ENCODE results near the gene STXBP4. TPM values are rescaled to one million over a fixed set of nuclear protein-coding genes. Genes with fewer than 3 reads are reported as not detected.

STXBP4 gene
- total and polyA plus RNA-seq, 2 donors (not counting 3 experiments of a cell fraction or from before 2014, with no cell fraction given) = 1.9 to 12.9 TPM

GRCh38 chr17:55059724-55060123, 91.2 kb downstream of the STXBP4 start:
- Histone ChIP-seq H3K9me3 (replicated peaks; ENCODE audit: control insufficient read depth, insufficient read depth, low read length) (no peaks in the 10 kb centered on the region), H2AFZ (ENCODE audit: low read depth, low read length) (no peak overlapping the region), H3K9me1 (replicated peaks; ENCODE audit: control insufficient read depth, extremely low read depth, insufficient read depth, low read length) (no peaks in the 10 kb centered on the region), H3K79me2 (ENCODE audit: control insufficient read depth, insufficient read depth, low read length) (no peaks in the 10 kb centered on the region), H3K4me2 (ENCODE audit: insufficient read depth, low read length) (no peak overlapping the region), H3K27ac (ENCODE audit: insufficient read depth, low read depth, low read length) (no peak overlapping the region), H4K20me1 (replicated peaks; ENCODE audit: control insufficient read depth, extremely low read depth, insufficient read depth, low read length) (no peaks in the 10 kb centered on the region), H3K4me1 (ENCODE audit: control insufficient read depth, extremely low read depth, insufficient read depth, low read length) (no peaks in the 10 kb centered on the region), H3K9ac (replicated peaks; ENCODE audit: extremely low read depth, insufficient read depth, low read length) (no peak overlapping the region), H3K4me3 (replicated peaks in 1 of 3; ENCODE audit: insufficient read depth in 1 of 3, low read depth in 1 of 3, low read length in 3 of 3) (no peak overlapping the region), H3K27me3 (ENCODE audit: control insufficient read depth in 2 of 2, insufficient read depth in 2 of 2, low read length in 2 of 2) (no peaks in the 10 kb centered on the region), H3K36me3 (ENCODE audit: control insufficient read depth in 2 of 2, extremely low read depth in 1 of 2, insufficient read depth in 2 of 2, low read length in 2 of 2) (no peaks in the 10 kb centered on the region)
- FAIRE-seq (no peak), DNase-seq (ENCODE audit: low read depth, low spot score) (no peak)
- dilution Hi-C loops (cut with MboI; ENCODE audit: extremely low pct_ligation_motif_present, low sequenced_read_pairs) (no loop called here), intact Hi-C loops (cut with micrococcal nuclease) (no loop called here)
- CTCF ChIA-PET = interaction anchor here (1.0 to 1.6 kb wide), 2 partner anchors 20 to 289 kb away, joined by 3 to 5 read pairs; no protein-coding TSS in a partner anchor
- BruUV-seq (replicated peaks) = no TSS peak
- TF ChIP-seq JUN (IDR thresholded peaks at IDR 0.05; ENCODE audit: borderline replicate concordance, insufficient read depth, insufficient read length, low read depth) (no peak), MAX (IDR thresholded peaks at IDR 0.05; ENCODE audit: insufficient read depth, insufficient read length) (no peak), GATA2 (IDR thresholded peaks at IDR 0.05; ENCODE audit: insufficient read depth, insufficient read length, low read depth, low read length) (no peak), FOS (IDR thresholded peaks at IDR 0.05; ENCODE audit: borderline replicate concordance, insufficient read depth, low read length) (no peak), MYC (IDR thresholded peaks at IDR 0.05; ENCODE audit: low read depth, low read length) (no peak), EZH2 (IDR thresholded peaks at IDR 0.05; ENCODE audit: borderline replicate concordance, low read depth, low read length, severe bottlenecking) (no peak), POLR2AphosphoS5 (IDR thresholded peaks at IDR 0.05; ENCODE audit: insufficient read depth, low read depth, low read length) (no peak), CTCF (IDR thresholded peaks at IDR 0.05; ENCODE audit: extremely low read depth in 1 of 2, insufficient read depth in 1 of 2, low read depth in 1 of 2, low read length in 2 of 2) (no peak), POLR2A (IDR thresholded peaks at IDR 0.05; ENCODE audit: low read depth, low read length) (no peak)
- POLR2A ChIA-PET = no interaction called here
